ELR (cell line): ENCODE measurements around the gene EDRF1.
"Not testable (repeated sequence)": the region's sequence is repeated elsewhere in the genome, so short reads cannot be mapped to it uniquely, and the experiment has no call there.

Experiments
- DNase-seq: peaks from one replicate; pipeline ENCODE4 v3.0.0-alpha.2; 2015; ENCODE audit warnings: low read depth

Gene EDRF1

GRCh38 chr10:125709553-125710474 is 9.7 kb upstream of the EDRF1 start:
- no peak for DNase-seq

DNA sequence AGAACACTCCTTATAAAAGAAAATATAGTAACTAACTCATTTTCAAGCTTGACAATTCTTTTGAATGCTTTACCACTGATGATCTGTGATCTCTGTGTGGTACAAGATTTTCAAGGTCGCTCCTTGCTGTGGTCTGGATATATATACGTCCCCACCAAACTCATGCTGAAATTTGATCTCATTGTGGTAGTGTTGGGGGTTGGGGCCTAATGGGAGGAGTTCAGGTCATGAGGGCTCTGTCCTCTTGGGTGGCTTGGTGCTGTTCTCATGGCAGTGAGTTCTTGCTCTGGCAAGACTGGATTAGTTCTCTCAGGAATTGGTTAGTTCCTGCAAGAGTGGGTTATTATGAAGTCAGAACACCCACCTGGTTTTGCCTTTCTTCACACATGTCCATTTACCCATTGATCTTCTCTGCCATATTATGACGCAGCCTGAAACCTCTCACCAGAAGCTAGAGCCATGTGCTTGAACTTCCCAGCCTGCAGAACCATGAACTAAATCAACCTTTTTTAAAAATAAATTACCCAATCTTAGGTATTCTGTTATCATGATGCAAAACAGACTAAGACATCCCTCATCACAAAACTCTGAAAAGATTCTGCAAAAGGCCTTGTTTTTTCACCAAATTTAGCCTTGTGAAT is 8.3 kb upstream of the EDRF1 start:
- no peak for DNase-seq

DNA sequence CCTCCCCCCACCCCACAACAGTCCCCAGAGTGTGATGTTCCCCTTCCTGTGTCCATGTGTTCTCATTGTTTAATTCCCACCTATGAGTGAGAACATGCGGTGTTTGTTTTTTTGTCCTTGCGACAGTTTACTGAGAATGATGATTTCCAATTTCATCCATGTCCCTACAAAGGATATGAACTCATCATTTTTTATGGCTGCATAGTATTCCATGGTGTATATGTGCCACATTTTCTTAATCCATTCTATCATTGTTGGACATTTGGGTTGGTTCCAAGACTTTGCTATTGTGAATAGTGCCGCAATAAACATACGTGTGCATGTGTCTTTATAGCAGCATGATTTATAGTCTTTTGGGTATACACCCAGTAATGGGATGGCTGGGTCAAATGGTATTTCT is 4.8 kb upstream of the EDRF1 start:
- not testable (repeated sequence) for DNase-seq

DNA sequence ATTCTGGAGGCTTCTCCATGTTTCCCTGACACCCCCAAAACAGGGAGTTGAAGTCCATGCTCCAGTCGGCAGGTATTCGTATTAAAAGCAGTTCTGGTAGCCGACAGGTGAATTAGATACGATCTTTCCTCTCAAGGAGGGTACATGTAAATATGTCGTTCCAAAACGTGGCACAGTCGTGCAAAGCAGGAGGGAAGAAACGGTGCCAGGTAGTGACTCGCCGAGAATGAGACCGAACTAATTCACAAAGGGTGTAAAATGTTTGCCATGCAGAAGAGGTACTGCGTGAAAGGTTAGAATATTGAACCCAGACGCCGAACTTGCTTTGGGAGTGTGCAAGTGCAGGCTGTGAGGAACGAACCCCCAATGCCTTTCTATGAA is 483 bp downstream of the EDRF1 start:
- DNase-seq, result peak; percentile 17

DNA sequence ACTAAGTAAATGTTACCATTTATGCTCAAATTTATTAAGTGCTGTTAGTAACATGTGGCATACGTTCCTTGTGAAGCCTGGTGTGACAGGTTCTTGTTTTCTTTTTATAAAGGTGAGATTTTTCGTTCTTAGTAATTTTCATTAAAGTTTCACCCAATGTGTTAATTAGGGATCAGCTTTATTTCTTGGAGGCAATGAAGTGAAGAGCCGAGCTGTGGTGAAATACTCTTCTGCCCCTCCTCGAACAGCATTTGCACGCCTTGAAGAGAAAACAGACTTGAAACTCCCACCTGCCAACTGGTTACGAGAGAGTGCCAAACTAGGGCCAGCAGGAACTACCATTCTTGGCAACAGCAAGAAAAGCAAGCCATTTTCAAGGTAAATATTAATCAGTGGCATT is 1.5 kb downstream of the EDRF1 start:
- DNase-seq, result no peak

GRCh38 chr10:125722811-125723210 is 3.3 kb downstream of the EDRF1 start:
- DNase-seq, result no peak

DNA sequence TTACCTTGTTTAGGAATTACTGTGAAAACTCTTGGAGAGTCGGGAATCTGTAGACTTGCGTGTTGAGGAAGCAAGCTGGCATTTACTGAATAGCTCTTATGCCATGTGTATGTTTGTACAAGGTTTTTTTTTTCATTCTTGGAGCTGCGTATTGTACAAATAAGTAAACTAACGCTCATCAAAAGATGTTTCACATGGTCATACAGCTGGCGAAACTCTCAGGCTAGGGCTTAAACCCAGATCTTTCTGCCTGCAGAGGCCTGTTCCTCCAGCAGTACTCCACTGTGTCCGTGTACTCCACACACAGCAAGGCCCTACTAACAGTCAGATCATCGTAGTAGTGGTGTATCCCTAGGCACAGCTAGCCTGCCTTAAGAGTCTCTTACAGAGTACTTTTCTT is 7.4 kb downstream of the EDRF1 start:
- DNase-seq, result no peak

DNA sequence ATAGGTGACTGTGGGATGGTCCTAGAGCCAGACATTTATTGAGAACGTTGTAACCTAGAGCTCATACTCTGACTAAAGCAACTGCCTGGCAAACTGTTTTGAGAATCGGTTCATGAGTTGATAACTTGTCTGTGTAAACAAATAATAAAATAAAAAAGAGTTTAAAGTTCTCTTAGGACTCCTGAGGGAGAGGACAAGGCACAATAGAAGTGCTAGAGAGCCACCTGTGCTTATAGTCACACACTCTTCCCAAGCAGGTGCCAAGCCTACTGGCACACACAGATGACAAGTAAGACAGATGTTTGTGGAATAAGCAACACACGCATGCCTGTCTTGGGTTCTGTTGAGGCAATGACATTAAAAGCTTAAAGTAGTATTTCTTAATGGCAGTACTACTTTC is 7.9 kb downstream of the EDRF1 start:
- DNase-seq, result no peak

DNA sequence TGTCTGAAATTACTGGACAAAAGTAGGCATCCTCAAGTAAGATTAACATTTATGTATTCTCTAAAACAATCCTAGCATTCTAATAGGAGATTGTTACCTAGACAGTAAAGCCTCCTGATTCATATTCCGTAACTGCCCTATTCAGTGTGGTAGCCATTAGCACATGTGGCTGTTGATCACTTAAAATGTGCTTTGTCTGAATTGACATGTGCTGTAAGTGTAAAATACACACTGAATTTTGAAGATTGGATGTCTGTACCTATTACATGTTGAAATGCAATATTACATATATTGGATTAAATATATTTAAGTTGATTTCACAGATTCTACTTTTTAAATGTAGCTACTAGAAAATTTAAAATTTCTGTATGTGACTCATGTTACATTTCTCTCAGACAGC is 14.6 kb downstream of the EDRF1 start:
- no peak for DNase-seq

- peak; percentile 10 for DNase-seq
Measured at GRCh38 chr10:125734823-125735222, 15.3 kb downstream of the EDRF1 start.

GRCh38 chr10:125738206-125738605 is 18.7 kb downstream of the EDRF1 start:
- DNase-seq, result no peak

DNA sequence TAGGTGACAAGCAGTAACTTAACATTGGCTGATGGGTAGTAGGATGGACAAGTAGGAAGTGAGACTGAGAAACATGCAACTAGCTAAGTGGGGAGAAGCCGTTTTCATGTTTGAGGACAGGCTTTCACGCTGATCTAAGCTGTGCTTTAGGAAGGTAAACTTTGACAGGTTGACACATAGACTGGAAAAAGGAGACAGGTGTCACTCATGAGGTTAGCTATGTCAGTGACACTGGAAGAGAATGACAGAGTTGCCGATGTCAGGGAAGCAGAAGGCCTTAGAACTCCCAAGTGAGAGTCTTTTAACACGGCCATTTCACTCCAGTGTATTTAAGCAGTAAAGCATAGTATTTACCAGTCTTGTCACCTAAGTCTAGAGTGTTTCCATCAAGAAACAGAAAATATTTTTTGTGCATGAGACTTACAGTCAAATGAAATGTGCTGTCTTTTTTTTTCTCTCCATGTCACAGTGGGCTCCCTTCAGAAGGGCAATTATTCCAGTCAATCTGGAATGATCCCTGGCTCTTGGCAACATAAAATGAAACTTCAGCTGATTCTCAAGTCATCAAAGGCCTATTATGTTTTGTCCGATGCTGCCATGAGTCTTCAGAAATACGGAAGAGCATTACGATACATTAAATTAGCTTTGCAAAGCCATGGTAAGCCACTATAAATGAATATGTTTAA is 20.6 kb downstream of the EDRF1 start:
- DNase-seq, result no peak

DNA sequence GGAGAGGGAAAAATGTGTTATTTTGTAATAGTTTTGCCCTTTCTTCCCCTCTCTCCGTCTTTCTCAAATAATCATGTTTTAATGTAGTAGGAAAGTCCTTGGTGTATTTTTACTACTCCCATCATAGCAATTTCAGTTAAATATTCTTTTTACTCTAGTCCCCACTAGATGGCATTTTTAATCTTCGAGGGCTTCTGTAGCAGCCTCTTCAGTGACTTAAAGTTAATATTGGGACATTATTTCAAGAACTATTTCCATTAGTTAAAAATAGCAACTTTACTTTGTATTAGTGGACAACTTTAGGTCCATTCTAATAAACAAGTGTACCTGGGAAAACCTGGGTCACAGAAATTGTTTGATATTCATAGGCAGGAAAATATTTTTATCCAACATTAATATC is 23.0 kb downstream of the EDRF1 start:
- peak; percentile 37 for DNase-seq

- peak; percentile 10 for DNase-seq
Measured at GRCh38 chr10:125744909-125745308, 25.4 kb downstream of the EDRF1 start.

GRCh38 chr10:125747417-125747816 is 27.9 kb downstream of the EDRF1 start:
- no peak for DNase-seq

DNA sequence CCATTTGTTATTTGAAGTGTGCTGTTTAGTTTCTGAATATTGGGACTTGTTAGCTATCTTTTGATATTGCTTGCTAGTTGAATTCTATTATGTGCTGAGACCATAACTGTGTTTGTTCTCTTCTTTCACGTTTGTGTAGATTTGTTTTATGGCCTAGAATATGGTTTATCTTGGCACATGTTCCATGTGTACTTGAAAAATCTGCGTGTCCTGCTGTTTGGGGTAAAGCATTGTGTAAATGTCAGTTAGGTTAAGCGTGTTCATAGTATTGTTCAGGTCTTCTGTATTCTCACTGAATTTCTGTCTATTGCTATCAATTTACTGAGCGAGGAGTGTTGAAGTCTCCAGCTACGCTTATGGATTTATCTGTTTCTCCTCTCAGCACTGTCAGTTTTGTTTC is 36.7 kb downstream of the EDRF1 start:
- DNase-seq, result no peak

DNA sequence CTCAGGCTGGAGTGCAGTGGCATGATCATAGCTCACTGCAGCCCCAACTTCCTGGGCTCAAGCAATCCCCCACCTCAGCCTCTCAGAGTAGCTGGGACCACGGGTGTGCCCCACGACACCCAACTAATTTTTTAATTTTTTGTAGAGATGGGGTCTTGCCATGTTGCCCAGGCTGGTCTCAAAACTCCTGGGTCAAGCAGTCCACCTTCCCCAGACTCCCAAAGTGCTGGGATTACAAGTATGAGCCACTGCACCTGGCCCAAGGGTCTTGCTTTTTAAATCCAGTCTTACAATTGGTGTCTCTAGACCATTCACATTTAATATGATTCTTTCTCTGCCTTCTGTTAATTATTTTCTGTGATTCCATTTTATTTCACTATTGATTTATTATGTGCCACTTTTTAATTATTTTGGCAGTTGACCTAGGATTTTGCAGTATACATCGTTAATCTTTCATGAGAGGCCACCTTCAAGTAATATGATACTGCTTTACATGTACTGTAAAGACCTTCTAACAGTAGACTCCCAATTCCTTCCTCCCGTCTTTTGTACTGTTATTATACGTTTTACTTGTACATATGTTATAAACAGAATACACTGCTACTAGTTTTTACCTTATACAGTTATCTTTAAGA is 37.5 kb downstream of the EDRF1 start:
- DNase-seq, result no peak

DNA sequence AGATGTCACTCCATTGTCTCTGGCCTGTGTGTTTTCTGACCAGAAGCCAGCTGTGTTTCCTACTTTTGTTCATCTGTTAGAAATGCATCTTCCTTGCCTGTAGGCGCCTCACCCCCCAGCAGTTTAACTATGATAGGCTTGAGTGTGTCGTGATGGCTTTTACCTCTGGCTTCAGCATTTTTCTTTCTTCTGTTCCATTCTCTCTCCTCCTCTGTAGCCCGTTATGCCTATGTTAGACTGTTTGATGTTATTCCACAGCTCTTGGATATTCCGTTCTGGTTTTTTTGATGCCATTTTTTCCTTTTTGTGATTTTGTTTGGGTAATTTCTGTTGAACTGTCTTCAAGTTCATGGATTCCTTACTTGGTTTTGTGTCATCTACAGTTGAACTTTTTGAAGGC is 38.2 kb downstream of the EDRF1 start:
- DNase-seq, result no peak

DNA sequence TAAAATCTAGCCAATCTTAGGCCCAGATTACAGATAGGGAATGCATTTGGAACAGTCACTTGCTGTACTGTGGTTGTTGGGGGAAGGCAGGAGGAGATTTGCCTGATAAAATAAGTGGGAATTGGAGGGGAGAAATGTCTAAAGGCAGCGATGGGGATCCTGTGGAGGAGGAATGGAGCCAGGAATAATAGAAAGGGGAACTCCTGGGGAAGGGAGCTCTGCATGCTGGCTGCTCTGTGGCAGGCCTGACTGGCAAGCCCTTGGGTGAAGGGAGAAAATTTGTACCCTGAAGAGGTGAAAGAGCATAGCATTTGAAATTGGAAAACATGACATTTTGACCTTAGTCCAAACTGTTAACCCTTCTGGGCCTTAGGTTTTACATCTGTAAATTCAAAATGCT is 42.5 kb downstream of the EDRF1 start:
- no peak for DNase-seq

DNA sequence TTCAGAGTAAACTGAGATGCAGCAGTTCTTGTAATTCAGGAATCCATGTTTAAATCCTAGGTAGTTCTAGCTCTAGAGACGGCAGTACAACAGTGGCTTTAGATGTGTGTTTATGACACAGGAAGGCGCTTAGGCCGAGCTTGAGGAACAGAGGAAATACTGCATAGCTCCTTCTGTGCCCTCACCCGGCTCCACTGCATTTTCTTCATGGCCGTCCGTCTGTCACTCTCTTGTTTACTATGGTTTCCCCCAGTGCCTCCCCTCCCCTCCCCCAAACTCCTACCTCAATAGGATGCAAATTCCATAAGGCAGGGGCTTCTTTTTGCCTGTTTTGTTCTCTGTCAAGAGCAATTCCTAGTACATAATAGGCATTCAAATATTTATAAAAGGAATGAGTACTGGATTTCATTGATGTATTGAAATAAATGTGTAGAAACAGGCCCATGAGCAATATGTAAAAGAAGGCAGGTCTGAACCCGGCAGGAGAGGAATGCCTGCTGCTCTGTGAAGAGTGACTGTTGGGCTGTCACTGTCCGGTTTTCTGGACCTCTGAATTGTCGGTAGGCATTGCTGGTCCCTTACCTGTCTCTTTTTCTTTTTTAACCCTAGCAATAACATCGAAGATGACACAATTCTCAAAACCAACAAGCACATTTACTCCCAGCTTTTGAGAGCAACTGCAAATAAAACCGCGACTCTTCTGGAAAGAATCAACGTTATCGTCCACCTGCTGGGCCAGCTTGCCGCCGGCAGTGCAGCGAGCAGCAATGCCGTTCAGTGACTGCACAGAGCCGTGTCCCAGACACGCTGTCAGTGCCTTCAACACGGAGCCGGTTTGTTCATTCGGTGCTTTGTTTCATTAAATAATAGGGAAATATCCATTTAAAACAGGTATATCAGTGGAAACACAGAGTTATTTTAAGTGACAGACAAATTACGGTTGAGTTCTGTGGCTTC is 43.5 kb downstream of the EDRF1 start:
- no peak for DNase-seq

DNA sequence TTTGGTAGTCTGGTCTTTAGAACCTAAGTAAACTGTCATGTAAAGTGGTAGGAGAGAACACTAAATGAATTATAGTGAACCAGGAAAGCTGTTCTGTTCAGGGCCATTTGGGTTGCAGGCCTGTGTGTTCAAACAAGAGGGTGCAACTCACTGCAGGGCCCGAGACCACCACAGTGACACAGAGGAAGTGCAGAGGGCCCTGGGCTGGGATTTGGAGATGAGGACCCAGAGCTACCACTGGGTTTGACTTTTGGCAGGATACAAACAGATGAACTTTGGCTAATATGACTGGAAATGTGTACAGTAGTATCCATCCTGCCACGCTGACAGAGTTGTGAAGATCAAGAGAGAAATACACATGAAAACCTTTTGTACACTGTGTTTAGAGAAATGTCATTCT is 46.3 kb downstream of the EDRF1 start:
- no peak for DNase-seq
